Activated CD8-positive, alpha-beta memory T cell treated with anti-CD3 and anti-CD28 coated beads, Interleukin-2, amount 50 U/mL, for 24 hours (primary cell): ENCODE measurements around the gene ADGRE1.
A peak's percentile ranks its signal among the peaks of the same experiment; 100 is the strongest.

Source experiments
- DNase-seq: peaks from one replicate; pipeline ENCODE4 v3.0.0-alpha.2; 2020; ENCODE audit errors: extremely low read depth

The ADGRE1 gene

GRCh38 chr19:6875218-6875617, 12.2 kb upstream of the ADGRE1 start:
- no peak for DNase-seq

DNA sequence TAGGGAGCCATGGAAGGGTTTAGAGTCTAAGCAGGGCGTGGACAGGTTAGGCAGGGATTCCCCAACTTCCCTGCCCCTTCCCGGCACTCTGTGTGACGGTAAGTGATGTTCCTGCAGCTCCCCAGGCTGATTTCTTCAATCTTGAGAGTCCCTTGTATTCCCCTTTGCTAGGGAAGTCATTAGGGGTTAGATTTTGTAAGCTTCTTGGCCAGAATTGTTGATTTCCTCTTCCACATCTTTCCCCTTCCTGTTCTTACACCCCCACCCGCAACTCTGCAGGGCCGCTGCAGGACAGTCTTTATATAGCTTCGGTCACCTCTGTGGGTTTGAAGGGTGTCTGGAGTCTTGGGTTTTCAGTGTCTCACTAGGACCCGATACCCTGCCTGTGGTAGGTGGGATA, 10.6 kb upstream of the ADGRE1 start:
- DNase-seq, result no peak

GRCh38 chr19:6877766-6878165, 9.6 kb upstream of the ADGRE1 start:
- DNase-seq, result no peak

DNA sequence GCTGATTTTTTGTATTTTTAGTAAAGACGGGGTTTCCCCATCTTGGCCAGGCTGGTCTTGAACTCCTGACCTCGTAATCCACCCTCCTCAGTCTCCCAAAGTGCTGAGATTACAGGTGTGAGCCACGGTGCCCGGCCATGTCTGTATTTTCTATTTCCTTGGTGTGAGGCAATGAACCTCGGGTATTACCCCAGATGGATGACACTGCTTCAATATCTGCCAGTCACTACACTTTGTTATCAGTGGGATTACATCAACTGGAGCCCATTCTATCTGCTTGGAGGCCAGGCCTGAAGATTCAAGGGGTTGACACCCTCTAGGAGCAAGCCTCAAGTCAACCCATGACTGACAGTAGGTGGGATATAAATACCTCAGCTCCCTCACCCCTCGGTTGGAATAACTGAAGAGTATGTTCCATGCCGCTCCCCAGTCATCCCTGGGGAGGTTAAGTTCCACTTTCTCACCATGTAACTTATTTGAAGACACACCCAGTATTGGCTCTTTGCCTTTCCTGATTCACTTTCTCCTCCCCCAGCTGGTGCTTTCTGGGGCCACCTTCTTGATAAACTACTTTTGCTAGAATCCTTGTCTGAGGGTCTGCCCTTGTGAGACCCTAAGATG, 992 bp upstream of the ADGRE1 start:
- DNase-seq, result no peak

DNA sequence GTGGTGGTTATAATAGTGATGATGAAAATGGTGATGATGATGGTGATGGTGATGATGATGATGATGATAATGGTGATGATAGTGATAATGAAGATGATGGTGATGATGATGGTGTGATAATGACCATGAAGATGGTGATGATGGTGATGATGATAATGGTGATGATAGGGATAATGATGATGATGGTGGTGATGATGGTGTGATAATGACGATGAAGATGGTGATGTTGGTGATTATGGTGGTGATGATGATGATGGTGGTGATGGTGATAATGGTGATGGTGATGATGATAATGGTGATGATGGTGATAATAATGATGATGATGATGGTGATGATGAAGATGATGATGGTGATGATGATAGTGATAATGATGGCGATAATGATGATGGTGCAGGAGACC, 1.6 kb downstream of the ADGRE1 start:
- DNase-seq, result no peak

- no peak for DNase-seq
Measured at GRCh38 chr19:6890401-6890913, 3.1 kb downstream of the ADGRE1 start.

- DNase-seq, result no peak
Measured at GRCh38 chr19:6890938-6891337, 3.6 kb downstream of the ADGRE1 start.

DNA sequence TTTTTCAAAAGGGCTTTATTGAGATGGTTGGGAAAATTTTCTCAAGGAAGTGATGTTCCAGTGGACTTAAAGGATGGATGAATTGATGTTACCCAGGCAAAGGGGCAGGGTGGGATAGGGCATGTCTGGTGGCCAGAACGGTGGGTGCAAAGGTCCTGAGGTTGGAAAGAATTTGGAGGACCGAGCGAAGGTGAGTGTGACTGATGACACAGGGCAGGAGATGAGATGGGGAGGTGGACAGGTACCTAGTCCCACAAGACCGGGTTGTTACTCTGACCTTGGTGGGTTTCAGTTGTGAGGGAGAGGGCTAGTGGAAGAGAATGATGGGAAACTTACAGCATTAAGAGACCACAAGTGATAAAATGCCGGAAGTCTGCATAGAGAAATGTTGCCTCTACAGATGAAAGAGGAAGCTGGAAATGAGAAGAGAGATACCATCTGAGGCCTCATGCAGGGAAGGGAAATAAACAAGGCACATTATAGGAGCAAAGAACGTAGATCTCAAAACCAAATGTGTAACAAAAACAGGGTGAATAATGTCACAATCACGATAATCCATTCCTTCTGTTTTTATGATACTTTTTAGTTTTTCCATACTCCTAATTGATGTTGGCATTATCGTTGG, 4.5 kb downstream of the ADGRE1 start:
- no peak for DNase-seq

DNA sequence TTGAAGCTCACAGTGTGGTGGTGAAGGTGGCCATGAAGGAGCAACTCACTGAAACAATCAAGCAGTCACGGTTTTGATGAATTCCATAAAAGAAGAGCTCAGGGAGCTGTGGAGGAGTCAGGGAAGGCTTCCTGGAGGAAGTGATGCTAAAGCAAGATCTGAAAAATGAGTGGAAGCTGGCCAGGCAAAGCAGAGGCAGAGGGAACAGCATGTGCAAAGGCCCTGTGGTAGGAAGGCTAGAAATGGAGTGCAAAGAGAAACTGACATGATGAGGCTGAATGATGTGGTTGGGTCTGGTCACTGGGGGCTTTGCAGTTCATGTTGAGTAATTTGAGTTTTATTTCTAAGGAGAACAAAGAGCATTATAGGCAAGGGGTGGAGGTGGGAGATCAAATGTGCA, 6.9 kb downstream of the ADGRE1 start:
- DNase-seq, result no peak

- DNase-seq, result no peak
Measured at GRCh38 chr19:6903446-6903845, 16.1 kb downstream of the ADGRE1 start.

DNA sequence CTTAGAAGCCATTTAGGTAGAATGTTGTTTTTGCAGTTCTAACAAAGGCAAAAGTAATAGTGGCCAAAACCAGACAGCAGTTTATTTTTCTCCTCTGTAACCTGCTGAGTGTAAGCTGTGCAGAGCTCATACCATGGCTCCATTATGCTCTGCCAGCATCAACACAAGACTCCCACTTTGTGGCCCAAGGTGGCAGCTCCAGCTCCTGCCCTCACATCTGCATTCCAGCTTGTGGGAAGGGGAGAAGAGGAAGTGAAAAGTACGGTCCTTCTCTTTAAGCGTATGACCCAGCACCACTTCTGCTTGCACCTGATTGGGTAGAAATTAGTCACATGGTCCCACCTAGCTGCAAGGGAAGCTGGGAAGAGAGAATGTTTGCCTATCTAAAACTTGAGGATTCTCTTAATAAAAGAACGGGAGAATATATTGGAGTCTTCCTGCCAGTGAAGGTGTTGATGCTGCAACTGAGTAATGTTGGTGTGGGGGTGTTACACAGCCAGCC, 19.2 kb downstream of the ADGRE1 start:
- no peak for DNase-seq

- DNase-seq, result no peak
Measured at GRCh38 chr19:6911523-6911922, 24.1 kb downstream of the ADGRE1 start.

- no peak for DNase-seq
Measured at GRCh38 chr19:6914321-6914720, 26.9 kb downstream of the ADGRE1 start.

DNA sequence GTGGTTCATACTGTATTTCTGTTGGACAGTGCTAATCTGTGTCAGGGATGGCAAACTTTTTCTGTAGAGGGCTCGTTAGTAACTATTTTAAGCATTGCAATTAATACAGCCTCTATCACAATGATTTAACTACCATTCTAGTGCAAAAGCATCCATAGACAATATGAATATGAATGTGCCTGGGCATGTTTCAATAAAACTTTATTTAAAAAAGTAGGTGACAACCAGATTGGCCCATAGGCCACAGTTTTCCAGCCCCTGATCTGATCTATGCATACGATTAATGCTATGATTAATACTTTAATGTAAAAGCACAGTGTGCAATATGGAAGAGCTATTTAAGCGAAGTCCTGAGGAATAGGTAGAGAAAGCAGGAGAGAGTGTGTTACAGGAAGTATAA, 29.6 kb downstream of the ADGRE1 start:
- no peak for DNase-seq

DNA sequence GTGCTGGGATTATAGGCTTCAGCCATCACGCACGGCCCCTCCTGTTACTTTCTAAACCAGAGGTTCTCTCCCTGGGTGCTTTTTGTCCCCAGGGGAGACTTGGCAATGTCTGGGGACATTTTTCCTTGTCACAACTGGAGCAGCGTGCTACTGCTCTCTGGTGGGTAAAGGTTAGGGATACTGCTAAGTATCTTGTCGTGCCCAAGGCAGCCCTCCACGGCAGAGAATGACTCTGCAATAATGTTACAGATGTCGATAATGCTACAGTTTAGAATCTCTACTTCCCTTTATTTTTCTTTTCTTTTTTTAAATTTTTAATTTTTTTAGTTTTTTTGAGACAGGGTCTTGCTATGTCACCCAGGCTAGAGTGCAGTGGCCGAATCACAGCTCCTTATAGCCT, 38.0 kb downstream of the ADGRE1 start:
- no peak for DNase-seq

GRCh38 chr19:6925801-6926751, 38.7 kb downstream of the ADGRE1 start:
- no peak for DNase-seq

GRCh38 chr19:6930190-6930589, 42.8 kb downstream of the ADGRE1 start:
- DNase-seq, result no peak

- no peak for DNase-seq
Measured at GRCh38 chr19:6935069-6935468, 47.7 kb downstream of the ADGRE1 start.

DNA sequence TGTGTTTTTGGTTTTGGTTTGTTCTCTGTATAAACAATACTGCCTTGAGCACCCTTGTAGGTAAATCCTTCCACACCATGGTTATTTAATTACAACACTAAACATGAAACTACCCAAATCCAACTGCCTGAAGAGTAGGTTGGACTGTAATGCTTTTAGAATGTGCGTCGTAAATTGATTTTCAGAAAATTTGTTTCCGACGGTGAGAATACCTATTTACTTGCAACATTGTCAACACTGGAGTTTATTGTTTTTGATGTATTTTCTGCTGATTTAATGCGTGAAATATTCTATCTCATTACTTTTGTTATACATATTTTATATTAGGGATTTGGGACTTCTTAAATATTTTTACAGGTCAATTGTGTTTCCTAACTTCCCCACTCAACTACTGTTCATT, 48.2 kb downstream of the ADGRE1 start:
- no peak for DNase-seq

DNA sequence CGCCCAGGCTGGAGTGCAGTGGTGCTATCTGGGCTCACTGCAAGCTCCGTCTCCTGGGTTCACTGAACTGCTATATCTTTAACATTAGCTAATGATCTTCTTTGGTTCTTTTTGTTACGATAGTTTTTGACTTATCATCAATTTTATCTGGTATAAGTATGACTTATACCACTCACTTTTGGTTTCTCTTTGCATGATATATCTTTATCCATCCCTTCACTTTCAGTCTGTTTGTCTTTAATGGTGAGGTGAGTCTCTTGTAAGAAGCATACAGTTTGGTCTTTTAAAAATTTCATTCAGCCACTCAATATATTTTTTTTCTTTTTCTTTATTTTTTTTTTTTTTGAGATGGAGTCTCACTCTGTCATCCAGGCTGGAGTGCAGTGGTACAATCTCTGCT, 58.4 kb downstream of the ADGRE1 start:
- no peak for DNase-seq

GRCh38 chr19:6947745-6948144, 60.4 kb downstream of the ADGRE1 start:
- peak; percentile 43 for DNase-seq

DNA sequence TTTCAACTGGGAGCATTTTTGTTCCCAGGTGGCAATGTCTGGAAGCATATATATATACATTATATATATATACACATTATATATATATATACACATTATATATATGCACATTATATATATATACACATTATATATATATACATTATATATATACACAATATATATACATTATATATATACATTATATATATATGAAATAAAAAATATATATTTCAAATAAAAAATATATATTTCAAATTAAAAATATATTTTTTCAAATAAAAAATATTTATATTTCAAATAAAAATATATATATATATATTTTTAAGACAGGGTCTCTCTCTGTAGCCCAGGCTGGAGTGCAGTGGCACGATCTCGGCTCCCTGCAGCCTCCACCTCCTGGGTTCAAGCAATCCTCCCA, 61.5 kb downstream of the ADGRE1 start:
- no peak for DNase-seq
